GM11168 (cell line): Measurements from ENCODE around the gene LCE2D.
"Not testable (repeated sequence)": the region's sequence is repeated elsewhere in the genome, so short reads cannot be mapped to it uniquely, and the experiment has no call there.

Experiments
- in situ Hi-C: fragments of 300-500 bp; cut with MboI; formaldehyde crosslinking; loops from one replicate; pipeline ENCODE4 v1.12.0; 2022; ENCODE audit warnings: low sequenced_read_pairs; ENCODE audit not compliant: unreplicated experiment

LCE2D gene

DNA sequence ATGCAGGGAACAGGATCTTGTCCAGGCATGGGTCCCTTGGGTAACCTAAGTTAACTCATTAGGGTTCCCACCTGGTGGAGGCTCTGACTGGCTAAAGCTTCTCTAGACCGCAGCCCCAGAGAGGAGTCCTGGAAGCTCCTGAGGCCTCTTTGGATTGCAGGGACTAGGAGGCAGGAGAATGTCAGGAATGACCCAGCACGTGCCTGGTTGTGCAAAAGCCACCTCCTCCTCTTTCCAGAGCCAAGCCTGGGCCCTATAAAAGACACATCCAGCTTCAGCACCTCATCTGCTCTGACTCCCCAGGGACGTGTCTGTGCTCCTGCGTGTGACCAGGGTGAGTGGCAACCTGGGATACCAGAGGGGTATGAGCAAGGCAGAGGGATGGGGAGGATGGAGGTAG is 22.6 kb downstream of the LCE2D start, which contains the start of gene LCE2B:
Gene LCE2B (plus strand): TSS at position 301 of the 400 bp plus-strand sequence. CDS start 721 bp downstream, outside the sequence.
- in situ Hi-C loops = not testable (repeated sequence)

GRCh38 chr1:152697701-152698600 is 34.8 kb downstream of the LCE2D start, which contains the start of gene LCE2A:
Gene LCE2A, plus strand, starts transcription at chr1:152698345. Its CDS starts 557 bp downstream, at chr1:152698902.
- in situ Hi-C loops = no loop called here

- in situ Hi-C loops = no loop called here
These were observed 36.6 kb downstream of the LCE2D start for GRCh38 chr1:152699746-152700145.

DNA sequence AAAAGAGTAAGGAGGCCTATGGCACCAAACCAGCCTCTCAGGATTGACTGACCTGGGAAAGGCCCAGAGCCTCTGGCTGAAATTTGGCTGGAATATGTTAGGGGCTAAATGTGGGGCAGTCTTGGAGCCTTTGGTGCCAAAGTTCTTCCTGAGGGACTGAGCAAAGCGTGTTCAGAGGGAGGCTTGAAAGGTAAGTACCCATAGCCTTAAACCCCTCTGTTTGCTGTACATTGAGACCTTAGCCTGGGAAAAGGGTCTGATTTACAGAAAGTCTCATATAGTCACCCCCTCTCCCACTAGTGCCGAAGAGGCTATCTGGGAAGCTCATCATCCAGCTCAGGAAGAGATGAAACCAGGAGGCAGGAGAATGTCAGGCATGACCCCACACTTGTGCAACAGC is 44.7 kb downstream of the LCE2D start, which contains the start of gene LCE4A:
Gene LCE4A (plus strand): TSS at position 301 of the 400 bp plus-strand sequence. CDS start 916 bp downstream, outside the sequence.
- in situ Hi-C loops = no loop called here
